Measurements from ENCODE around the gene NUP98.

GRCh38 chr11:3645552-3645951 lies 151.8 kb downstream of the NUP98 start:
- no peak for TF ChIP-seq CTCF (IDR thresholded peaks at IDR 0.05)
- TF ChIP-seq POLR2A (IDR thresholded peaks at IDR 0.05): no peak

All from right lobe of liver (tissue), 4 donors.